ENCODE measurements around the gene PRODH. TPM values are rescaled to one million over a fixed set of nuclear protein-coding genes. Genes with fewer than 3 reads are reported as not detected.

The PRODH gene
- polyA plus RNA-seq, 1 of the 3 experiments (the other 2 are of a cell fraction) = 0.03 TPM

GRCh38 chr22:18985780-18986179 is 49.7 kb upstream of the PRODH start:
- H3K4me2 ChIP-seq = no peak overlapping the region
- no peaks in the 10 kb centered on the region for H3K79me2 ChIP-seq (ENCODE audit: insufficient read depth)
- H3K36me3 ChIP-seq (replicated peaks in 1 of 2; ENCODE audit: control insufficient read depth in 1 of 2, insufficient read depth in 2 of 2, low read length in 1 of 2) = no peaks in the 10 kb centered on the region
- H4K20me1 ChIP-seq (ENCODE audit: insufficient read depth) = no peaks in the 10 kb centered on the region
- no peaks in the 10 kb centered on the region for H3K4me1 ChIP-seq (ENCODE audit: control insufficient read depth in 1 of 2, insufficient read depth in 2 of 2, low read depth in 1 of 2, low read length in 1 of 2)
- H3K9me2 ChIP-seq = no peaks in the 10 kb centered on the region
- no peak overlapping the region for H3K9ac ChIP-seq
- H3K9me3 ChIP-seq = no peaks in the 10 kb centered on the region
- no peaks in the 10 kb centered on the region for H3F3A ChIP-seq (replicated peaks; ENCODE audit: insufficient read depth)
- ChIA-PET POLR2A (no interaction called here), CTCF (no interaction called here)
- H3K27me3 ChIP-seq (ENCODE audit: insufficient read depth) = no peaks in the 10 kb centered on the region
- WGBS (ENCODE audit: low lambda C conversion rate) = 63% methylated on average over 7 of the region's 21 CpGs
- H2AFZ ChIP-seq (ENCODE audit: low read depth) = no peak overlapping the region
- no peak overlapping the region for H3K27ac ChIP-seq (ENCODE audit: low read depth in 2 of 2, low read length in 1 of 2)
- TF ChIP-seq ELF1 (IDR thresholded peaks at IDR 0.05) (no peak), PBX3 (IDR thresholded peaks at IDR 0.05) (no peak), RCOR1 (IDR thresholded peaks at IDR 0.05; ENCODE audit: low read length) (no peak), USF1 (IDR thresholded peaks at IDR 0.05; ENCODE audit: borderline replicate concordance, low read depth) (no peak), RFX5 (IDR thresholded peaks at IDR 0.05; ENCODE audit: low read length) (no peak), CHD2 (IDR thresholded peaks at IDR 0.05; ENCODE audit: low read length, partially characterized antibody) (no peak), MAX (IDR thresholded peaks at IDR 0.05; ENCODE audit: low read depth) (no peak), EP300 (IDR thresholded peaks at IDR 0.05; ENCODE audit: borderline replicate concordance in 1 of 2, low read depth in 1 of 2, low read length in 1 of 2) (no peak), CTCF (IDR thresholded peaks at IDR 0.05) (no peak)
- no peak overlapping the region for H3K4me3 ChIP-seq (ENCODE audit: low read depth in 2 of 2, low read length in 1 of 2)
- no peak for DNase-seq

GRCh38 chr22:18984564-18984963 is 48.5 kb upstream of the PRODH start:
- Histone ChIP-seq H2AFZ (ENCODE audit: low read depth) (no peak overlapping the region), H3K27me3 (ENCODE audit: insufficient read depth) (no peaks in the 10 kb centered on the region), H3F3A (replicated peaks; ENCODE audit: insufficient read depth) (no peaks in the 10 kb centered on the region), H3K27ac (ENCODE audit: low read depth in 2 of 2, low read length in 1 of 2) (no peak overlapping the region), H4K20me1 (ENCODE audit: insufficient read depth) (no peaks in the 10 kb centered on the region), H3K9ac (no peak overlapping the region), H3K79me2 (ENCODE audit: insufficient read depth) (no peaks in the 10 kb centered on the region), H3K4me1 (ENCODE audit: control insufficient read depth in 1 of 2, insufficient read depth in 2 of 2, low read depth in 1 of 2, low read length in 1 of 2) (no peaks in the 10 kb centered on the region), H3K4me2 (no peak overlapping the region), H3K9me3 (no peaks in the 10 kb centered on the region), H3K9me2 (no peaks in the 10 kb centered on the region), H3K36me3 (replicated peaks in 1 of 2; ENCODE audit: control insufficient read depth in 1 of 2, insufficient read depth in 2 of 2, low read length in 1 of 2) (no peaks in the 10 kb centered on the region), H3K4me3 (ENCODE audit: low read depth in 2 of 2, low read length in 1 of 2) (no peak overlapping the region)
- DNase-seq = no peak
- no peak for TF ChIP-seq IRF3 (IDR thresholded peaks at IDR 0.05; ENCODE audit: low read depth, low read length)
- TF ChIP-seq MAX (IDR thresholded peaks at IDR 0.05; ENCODE audit: low read depth) = no peak
- TF ChIP-seq CHD2 (IDR thresholded peaks at IDR 0.05; ENCODE audit: low read length, partially characterized antibody) = no peak
- TF ChIP-seq SMC3 (IDR thresholded peaks at IDR 0.05; ENCODE audit: low read depth, low read length) = no peak
- no peak for TF ChIP-seq TEAD4 (IDR thresholded peaks at IDR 0.05; ENCODE audit: borderline replicate concordance, insufficient read depth)
- no peak for TF ChIP-seq NRF1 (IDR thresholded peaks at IDR 0.05; ENCODE audit: low read depth, low read length)
- no peak for TF ChIP-seq YY1 (IDR thresholded peaks at IDR 0.05; ENCODE audit: low read depth)
- CTCF ChIA-PET = no interaction called here
- 63% methylated on average over 6 of the region's 10 CpGs for WGBS (ENCODE audit: low lambda C conversion rate)
- POLR2A ChIA-PET = no interaction called here
